GM19043 (cell line): ENCODE results near the gene MVD.

Experiments used
- ATAC-seq: cut with Tn5 transposase; IDR thresholded peaks from one replicate; pipeline ENCODE4 v1.9.1; 2021; ENCODE audit warnings: low read depth; ENCODE audit not compliant: unreplicated experiment

Gene MVD, protein sequence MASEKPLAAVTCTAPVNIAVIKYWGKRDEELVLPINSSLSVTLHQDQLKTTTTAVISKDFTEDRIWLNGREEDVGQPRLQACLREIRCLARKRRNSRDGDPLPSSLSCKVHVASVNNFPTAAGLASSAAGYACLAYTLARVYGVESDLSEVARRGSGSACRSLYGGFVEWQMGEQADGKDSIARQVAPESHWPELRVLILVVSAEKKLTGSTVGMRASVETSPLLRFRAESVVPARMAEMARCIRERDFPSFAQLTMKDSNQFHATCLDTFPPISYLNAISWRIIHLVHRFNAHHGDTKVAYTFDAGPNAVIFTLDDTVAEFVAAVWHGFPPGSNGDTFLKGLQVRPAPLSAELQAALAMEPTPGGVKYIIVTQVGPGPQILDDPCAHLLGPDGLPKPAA

DNA sequence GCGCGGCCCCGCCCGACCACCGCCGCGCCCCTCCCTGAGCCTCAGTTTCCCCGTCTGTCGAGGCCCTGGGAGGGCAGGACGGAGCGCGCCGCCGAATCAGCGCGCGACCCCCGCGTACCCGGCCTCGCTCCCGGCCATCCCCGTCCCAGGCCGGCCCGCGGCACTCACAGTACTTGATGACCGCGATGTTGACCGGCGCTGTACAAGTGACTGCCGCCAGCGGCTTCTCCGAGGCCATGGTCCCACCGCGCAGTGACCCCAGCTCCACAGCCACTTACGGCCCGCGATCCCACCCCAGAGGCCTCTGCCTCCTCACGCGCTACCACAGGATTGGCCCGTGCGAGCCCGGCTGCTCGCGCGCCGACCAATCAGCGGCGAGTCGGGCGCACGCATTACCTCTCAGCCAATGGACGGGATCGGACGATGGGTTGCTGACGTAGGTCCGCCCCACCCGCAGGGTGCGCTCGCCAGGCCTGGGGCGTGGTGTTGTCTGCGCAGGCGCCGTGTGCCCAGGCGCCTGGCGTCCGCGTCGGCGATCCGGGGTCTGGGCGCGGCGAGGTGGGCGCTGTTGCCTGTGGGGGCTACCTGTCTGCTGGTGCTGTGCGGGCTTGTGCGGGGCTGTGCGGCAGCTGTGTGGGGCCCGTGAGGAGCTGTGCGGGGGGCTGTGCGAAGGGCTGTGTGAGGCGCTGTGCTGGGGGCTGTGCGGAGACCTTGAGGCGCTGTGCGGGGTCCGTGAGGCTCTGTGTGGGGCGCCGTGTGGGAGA is at the start of gene MVD:
MVD (minus strand) TSS at position 249 of the 764 bp plus-strand sequence; CDS start at position 238, 11 bp downstream.
- peak; percentile 96 for ATAC-seq

DNA sequence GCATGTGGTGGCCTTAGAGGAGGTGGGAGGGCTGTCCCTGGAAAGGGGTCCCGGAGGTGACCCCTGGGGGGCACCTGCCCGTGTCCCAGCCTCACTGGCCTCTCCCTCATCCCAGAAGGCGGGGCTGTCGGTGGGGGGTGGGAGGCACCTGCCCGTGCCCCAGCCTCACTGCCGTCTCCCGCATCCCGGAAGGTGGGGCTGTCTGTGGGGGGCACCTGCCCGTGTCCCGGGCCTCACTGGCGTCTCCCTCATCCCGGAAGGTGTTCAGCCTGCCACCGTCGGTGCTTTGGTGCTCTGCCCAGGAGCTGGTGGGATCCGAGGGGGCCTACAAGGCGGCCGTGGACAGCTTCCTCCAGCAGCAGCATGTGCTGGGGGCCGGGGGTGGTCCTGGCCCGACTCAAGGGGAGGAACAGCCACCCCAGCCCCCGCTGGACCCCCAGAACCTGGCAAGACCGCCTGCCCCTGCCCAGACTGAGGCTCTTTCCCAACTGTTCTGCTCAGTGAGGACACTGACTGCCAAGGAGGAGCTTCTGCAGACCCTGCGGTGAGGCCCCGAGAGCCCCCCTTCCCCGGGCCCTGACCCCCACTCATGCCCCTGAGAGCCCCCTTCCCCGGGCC is 49.6 kb upstream of the MVD start:
- no peak for ATAC-seq

DNA sequence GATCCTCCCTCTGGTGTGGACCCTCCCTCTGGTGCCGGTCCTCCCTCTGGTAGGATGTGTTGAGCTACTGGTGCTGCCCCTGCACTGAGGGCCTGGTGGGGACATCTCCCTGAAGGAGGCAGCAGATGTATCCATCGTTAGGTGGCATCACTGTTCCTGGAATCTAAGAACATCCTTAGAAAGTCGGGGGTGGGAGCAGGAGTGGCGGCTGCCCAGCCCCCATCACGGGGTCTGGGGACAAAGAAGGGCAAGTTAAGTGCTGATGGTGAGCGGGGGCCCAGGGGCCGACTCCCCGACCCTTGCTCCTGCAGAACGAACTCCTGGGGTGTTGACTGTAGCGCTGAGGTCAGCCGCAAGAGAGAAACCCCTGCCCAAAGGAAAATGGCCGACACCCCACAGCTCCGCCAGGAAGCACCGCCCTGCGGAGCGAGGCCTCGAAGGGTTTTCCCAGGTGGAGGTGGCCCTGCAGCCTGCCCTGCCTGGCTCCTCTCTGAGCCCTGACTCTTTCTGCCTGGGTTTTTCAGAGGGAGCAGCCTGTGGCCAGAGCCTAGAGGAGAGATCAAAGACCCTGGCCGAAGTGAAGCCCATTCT is 49.0 kb upstream of the MVD start:
- ATAC-seq = no peak

DNA sequence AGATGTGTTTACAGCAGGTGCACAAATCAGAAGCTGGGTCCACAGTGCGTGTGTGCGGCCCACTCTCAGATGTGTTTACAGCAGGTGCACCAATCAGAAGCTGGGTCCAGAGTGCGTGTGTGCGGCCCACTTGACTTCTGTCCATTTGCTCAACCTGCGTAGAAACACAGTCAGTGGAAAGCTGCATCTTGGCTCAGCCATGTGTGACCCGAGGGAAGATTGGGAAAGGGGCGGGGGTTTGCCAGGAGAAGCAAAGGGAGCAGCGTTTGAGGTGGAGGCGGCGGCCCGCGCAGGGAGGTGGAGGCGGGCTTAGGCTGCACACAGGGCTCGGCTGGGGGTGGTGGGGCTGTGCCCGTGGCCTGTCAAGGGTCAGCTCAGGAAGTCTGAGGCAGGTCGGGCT is 47.7 kb upstream of the MVD start:
- no peak for ATAC-seq

DNA sequence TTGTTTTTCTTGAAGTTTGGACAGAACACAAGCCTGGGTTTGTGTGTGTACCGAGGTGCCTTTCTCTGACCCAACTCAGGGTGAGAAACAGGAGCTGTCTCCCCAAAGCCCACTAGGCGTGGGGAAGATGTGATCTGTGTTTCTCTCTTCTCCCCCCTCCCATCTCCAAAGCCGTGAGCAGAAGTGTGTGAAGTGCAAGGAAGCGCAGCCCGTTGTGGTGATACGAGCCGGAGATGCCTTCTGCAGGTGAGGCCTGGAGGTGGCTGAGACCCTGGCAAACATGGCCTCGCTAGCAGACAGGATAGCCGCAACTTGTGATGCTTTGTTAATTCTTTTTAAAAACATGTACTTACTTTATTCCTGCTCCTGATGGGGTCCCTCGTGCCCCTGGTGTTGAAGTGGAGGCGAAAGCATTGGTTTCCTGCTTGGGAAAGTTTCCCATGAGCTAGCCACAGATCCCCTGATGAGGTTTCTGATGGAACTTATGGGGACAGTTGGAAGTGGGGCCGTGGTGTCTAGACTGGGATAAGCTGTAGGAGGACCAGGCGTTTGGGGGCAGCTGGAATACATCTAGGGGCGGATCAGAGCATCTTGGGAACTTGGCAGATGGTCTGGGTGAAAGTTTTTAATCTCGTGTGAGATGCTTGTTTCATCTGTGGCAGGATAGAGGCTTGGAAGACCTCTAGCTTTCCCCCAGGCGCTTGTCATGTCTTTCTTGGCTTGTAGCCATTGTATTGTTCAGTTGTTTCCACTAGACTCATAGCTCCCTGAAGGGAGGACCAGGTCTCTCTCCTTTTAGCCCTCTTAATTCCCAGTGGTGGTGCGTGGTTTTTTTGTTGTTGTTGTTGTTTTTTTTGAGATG is 44.3 kb upstream of the MVD start:
- ATAC-seq = no peak

DNA sequence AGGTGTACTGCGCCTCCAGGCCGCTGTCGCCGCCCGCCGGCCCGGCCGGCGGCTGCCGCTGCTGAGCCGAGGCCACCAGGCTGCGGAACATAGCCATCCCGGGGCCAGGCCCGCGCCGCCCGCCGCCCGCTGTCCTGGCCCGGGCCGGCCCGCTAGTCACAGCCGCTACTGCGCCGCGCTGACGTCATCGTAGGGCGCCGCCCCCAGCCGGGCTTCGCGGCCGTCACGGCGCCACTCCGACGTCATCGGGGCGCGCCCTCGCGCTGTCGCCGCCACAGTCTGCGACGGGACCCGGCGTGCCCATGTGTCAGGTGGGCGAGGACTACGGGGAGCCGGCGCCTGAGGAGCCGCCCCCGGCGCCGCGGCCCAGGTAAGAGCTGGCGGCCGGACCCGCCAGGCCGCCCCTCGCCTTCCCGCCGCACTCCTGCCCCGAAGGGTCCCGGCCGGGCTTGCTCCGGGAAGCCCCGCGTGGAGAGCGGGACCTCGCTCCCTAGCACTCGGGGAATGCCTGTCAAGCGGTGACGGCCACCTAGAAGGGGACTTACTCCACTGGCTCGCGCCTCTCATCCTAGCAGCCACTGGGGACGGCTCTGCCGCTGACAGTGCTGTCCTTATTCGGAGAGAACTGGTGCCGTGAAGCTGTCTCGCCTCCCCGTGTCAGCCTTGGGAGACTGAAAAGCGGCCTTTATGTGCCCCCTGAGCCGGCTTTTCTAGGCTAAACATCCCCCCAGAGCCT is 43.5 kb upstream of the MVD start, which contains the start of the genes CTU2 and RNF166:
CTU2 (plus strand) TSS at position 275 of the 736 bp plus-strand sequence; CDS start at position 303, 28 bp downstream.
RNF166 (minus strand) TSS at position 180 of the 736 bp plus-strand sequence; CDS start at position 97, 83 bp downstream.
- no peak for ATAC-seq

DNA sequence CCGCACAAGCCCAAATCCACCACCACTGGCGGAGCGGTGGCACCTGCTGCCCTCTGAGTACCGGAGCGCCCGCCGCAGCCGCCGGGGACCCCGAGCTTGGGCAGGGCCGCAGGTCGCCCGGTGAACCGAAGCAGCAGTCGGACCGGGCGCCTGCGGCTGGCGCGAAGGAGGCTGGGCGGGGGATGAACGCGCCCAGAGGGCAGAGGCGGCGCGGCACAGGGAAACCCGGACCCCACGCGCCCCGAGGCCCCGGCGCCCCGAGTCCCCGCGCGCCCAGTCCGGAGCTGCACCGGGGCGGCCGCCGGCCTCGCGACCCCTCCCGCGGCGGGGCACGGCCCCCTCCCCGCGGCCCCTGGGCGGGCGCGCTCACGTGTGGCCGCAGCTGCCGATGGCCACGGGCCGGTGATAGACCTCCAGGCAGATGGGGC is 42.9 kb upstream of the MVD start:
- no peak for ATAC-seq

DNA sequence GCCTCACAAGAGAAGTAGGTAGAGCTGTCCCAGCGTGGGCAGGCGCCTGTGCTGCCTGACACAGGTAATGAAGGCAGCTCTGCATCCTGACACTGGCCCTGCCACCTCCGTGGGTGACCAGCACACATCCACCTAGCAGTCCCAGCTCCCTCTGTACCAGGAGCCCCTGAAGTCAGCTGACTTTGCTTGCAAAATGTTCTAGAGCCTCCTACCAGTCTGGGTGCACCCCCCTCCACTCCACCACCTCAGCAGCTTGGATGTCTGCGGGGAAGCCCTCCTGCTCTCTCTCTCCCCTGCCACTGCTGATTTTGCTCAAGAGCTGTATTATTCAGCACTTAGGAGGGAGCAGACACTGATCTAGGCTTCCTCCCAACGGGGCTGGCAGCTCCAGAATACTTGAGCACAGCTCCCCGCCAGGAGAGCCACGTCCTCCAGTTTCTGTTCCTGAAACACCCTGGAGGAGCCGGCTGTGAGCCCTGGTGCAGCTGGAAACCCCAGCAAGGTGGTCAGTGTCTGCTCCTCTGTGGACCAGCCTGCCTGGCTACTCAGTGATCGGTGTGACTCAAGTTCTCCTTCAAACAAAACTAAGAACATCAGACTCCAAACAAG is 42.3 kb upstream of the MVD start:
- no peak for ATAC-seq

DNA sequence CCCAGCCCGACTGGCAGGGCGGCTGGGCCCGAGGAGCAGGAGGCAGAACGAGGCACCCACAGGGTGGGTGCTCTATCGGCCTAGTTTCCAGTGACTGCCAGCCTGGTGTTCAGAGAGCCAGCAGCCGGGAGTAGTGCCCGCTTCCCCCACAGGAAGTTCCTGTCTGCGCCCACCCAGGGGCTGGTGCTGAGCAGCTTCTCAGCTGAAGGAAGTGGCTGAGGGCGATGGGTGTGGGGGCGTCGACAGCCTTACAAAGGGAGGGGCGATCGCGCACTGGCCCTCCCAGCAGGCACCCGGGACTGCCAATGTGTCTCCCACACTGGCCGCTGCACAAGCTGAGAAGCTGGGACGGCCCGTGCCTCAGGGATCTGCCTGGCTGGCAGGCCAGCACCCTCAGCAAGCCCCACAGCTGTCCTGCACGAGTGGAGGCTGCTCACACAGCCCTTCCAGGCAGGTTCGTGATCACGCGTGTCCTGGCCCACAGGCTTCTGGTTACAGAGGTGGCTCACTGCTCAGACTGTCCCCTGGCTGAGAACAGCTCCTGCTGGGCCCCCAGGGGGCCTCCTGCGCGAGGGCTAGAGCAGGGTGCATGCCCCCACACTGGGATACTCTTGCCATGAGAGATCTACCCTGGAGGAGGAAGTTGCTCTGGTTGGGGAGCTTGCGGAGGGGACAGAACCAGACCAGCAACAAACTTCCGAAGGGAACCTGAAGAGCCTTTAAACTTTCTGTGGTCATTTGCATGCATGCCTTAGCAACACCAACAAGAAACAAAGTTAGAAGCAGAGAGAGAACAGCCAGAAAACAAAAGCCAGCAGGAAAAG is 40.8 kb upstream of the MVD start:
- ATAC-seq = no peak

DNA sequence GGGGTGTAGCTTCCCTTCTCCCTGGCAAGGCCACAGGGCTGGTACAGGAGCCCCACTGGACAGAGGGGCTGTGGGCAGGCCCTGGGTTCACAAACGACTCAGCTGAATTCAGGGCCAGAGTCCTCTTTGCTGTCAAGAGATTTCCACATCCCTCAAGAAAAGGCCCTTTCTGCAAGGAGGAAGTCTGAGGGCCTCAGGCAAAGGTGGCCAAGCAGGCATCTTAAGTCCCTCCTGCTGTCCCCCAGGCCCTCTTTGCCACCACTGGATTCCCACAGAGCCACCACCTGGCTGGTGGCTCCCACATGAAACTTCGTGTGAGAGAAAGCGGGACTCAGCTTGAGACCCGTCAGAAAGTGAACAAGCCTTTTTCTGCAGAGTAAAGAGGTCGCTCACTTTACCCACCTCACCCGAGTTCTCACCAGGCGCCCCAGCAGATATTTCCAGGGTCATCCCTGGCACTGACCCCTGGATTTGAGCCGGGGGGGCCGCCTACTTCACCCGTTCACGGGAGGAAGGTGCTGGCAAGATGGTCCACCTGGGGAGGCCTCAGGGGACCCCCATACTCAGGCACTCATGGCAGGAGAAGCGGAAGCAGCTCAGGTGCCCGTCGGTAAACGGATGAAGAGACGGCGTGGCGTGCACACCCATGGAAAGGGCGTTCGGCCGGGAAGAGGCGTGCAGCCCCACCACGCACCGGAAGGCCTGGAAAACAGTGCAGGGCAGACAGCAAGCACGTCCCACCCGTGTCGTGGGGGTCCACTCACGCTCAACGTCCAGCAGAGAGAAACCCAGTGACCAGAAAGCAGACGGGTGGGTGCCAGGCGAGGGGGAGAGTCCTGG is 39.7 kb upstream of the MVD start:
- ATAC-seq = no peak

DNA sequence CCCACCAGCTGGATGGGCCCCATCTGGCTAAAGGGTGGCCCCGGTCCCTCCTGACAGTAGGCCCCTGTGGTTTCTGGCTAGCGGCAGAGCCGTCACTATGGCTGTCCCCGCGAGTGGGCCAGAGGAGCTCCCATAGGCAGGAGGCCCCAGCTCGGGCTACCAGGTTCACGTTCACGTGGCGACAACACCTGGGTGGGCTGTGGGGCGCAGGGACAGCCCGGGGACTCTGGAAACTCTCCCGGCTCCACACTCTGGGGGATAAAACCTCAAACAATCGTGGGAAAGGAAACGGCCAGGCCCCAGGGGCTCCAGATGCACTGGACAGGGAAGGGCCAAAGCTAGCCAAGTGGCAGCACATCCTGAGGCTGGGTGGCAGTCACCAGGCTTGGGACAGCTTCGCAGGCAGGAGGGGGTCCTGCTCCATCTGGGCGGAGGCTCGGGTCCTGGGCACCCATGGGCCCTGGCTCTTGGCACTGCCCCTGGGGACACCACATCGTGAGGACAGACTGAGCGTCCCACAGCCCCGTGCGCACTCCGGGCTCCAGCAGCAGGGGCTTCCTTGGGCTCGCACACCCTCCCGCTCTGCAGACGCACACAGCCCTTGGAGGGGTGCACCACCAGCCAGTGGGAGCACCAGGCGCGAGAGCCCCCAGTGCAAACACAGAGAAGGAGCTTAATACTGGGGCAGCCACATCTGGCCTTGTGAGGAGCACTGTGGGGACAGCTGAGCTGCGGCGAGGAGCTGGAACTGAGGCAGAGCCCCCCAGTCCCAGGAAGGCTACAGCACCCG is 38.9 kb upstream of the MVD start:
- ATAC-seq = no peak

DNA sequence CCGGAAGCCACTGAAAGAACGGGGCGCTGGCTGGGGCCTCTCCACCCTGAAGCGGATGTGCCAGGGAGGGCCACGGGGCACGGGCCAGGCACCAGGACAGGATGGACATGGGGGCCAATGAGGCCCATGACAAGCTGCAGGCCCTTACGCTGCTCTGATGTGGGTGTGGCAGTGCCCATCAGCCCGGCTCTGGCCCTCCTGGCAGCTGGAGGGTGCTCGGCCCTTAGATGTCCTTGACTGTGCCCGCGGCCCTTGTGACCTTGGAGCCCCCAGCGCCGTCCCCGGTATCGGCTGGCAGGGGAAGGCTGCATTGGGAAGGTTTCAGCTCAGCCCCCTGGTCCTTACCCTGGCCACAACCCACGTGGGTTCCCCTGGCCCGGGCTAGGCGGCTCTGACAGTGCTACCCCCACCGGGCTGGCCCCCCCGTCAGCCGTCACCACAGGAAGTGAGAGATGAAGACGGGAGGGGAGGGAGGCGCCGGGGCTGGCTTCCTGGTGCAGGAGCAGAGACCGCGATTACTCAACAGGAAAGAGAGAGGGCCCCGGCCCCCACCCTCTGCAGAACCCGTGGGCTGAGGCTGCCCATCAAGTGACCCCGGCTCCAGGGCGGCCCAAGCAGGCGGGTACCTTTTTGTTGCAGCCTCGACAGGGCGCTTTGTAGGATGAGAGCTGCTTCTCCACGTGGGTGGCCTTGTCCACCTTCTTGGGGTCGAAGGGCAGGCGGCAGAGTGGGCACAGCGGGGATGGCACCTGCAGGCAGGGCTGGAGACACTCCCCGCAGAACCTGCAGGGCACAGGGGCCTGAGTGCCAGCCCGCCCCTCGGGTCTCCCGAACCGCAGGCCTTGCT is 38.0 kb upstream of the MVD start:
- peak; percentile 54 for ATAC-seq

DNA sequence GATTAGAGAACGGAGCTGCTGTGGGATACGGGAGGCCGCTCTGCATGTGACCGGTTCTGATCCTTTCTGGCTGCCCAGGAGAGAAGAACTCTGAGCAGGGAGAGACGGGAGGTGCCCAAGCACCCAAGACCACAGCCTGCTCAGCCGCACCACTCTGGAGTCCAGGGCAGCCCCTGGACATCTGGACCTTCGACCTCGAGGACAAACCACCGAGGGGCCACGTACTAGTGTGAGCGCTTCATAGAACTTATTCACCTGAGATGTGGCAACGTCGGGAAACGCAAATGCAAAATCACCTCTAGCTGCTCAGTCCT is 37.4 kb upstream of the MVD start:
- ATAC-seq = no peak

DNA sequence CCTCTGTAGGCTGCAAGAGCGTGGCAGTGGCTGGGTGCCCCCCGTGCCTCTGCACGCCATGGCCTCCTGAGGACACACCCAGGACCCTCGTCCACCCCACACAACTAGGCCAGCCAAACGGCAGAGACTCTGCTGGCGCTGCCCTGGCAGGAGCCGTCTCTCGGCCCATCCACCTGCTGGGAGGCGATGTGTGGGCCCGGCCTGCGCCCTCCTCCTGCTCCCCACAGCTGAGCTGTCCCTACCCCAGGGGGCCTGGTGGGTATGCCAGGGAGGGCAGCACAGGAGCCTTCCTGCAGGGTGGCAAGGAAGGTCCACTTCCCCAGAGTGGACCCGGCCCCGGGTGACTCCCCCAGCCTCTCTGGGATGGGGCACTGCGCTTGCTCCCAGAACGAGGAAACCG is 36.3 kb upstream of the MVD start:
- ATAC-seq = no peak

DNA sequence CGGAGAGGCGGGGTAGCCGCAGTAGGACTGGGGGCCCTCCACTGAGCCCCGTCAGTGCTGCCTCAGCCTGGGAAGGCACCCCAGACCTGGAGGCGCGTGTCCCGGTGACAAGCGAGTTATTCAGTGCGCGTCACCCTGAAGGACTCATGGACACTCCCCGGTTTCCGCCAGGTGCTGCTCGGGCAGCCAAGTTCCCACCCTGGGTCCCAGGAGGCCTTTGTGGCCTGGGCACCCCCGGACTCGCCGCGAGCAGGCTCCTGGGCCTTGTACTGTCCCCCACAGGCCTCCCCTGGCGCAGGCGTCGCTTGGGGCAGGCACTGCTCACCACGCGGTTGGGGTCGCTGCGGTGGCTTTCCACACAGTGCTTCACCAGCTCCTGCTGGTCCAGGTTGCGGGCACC is 35.8 kb upstream of the MVD start:
- no peak for ATAC-seq
